GM12892 (cell line): Measurements from ENCODE around the gene CACNA2D3.

Experiments
- POLR2AphosphoS5 ChIP-seq: IDR thresholded peaks from 2 replicates; pipeline ENCODE4 v1.6.1; 2011; ENCODE audit warnings: low read depth, low read length, control low read depth
- TAF1 ChIP-seq: IDR thresholded peaks from 2 replicates; pipeline ENCODE4 v1.6.1; 2011; ENCODE audit warnings: low read depth, mild to moderate bottlenecking, control low read depth, low read length, borderline replicate concordance

- TF ChIP-seq TAF1 (no peak), POLR2AphosphoS5 (no peak)
Observed at GRCh38 chr3:54427941-54428871, 305.9 kb downstream of the CACNA2D3 start.
